Keratinocyte (primary cell): ENCODE data around the gene TMEM200B.

Experiments
- EZH2 ChIP-seq: IDR thresholded peaks from one replicate; pipeline ENCODE4 v1.6.1; 2012; ENCODE audit warnings: inconsistent platforms, mild to moderate bottlenecking, low read length, moderate library complexity
- TF ChIP-seq, protein P1 (sequence below), 3 experiments: IDR thresholded peaks in 1 of 3; conservative IDR thresholded peaks in 1 of 3; optimal IDR thresholded peaks in 1 of 3; 2 replicates in 2 of 3; 3 replicates in 1 of 3; pipeline versions ENCODE3 to v1.5.1; 2011; ENCODE audit warnings: low read length in 3 of 3, mild to moderate bottlenecking in 3 of 3, moderate library complexity in 2 of 3, control low read depth in 1 of 3, inconsistent platforms in 1 of 3; ENCODE audit not compliant: insufficient read depth in 2 of 3; ENCODE audit errors: extremely low read depth in 1 of 3

DNA sequence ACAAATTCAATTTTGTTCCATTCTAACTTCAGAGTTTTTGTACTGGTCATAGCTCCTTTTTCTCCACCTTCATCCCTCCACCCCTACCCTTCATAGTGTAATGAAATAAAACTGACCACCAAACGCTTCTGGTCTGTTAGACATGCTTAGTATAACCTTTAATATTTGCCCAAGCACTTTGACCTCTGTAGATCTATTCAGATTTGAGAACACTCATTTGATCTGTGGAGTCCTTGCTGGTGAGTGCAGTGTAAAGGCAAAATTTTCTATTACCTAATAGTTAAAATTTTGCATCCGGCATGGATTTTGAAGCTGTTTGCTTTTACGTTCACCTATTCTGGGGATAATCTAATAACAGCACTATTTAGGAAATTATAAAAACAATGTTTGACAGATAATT is 41.2 kb downstream of the TMEM200B start:
- TF ChIP-seq, protein P1, sequence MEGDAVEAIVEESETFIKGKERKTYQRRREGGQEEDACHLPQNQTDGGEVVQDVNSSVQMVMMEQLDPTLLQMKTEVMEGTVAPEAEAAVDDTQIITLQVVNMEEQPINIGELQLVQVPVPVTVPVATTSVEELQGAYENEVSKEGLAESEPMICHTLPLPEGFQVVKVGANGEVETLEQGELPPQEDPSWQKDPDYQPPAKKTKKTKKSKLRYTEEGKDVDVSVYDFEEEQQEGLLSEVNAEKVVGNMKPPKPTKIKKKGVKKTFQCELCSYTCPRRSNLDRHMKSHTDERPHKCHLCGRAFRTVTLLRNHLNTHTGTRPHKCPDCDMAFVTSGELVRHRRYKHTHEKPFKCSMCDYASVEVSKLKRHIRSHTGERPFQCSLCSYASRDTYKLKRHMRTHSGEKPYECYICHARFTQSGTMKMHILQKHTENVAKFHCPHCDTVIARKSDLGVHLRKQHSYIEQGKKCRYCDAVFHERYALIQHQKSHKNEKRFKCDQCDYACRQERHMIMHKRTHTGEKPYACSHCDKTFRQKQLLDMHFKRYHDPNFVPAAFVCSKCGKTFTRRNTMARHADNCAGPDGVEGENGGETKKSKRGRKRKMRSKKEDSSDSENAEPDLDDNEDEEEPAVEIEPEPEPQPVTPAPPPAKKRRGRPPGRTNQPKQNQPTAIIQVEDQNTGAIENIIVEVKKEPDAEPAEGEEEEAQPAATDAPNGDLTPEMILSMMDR (optimal IDR thresholded peaks at IDR 0.05 in 1 of 3, IDR thresholded peaks at IDR 0.05 in 1 of 3, conservative IDR thresholded peaks at IDR 0.05 in 1 of 3; ENCODE audit: extremely low read depth in 1 of 3, insufficient read depth in 2 of 3, low read length in 3 of 3): no peak
- no peak for TF ChIP-seq EZH2
